IPS DF 6.9 (cell line): ENCODE results near the gene MEG3.
A peak's percentile ranks its signal among the peaks of the same experiment; 100 is the strongest.

Experiments
- DNase-seq: peaks from one replicate; pipeline ENCODE4 v3.0.0-alpha.2; 2013; ENCODE audit warnings: low read depth, low spot score
- H3K27ac ChIP-seq: one replicate; pipeline ENCODE4 v1.5.1; 2013; ENCODE audit warnings: low read length, control low read depth
- H3K27me3 ChIP-seq: 2 replicates; pipeline ENCODE4 v1.6.1; 2013; ENCODE audit warnings: mild to moderate bottlenecking, low read length; ENCODE audit not compliant: control insufficient read depth, insufficient read depth
- H3K36me3 ChIP-seq: 2 replicates; pipeline ENCODE4 v1.6.1; 2013; ENCODE audit warnings: low read length; ENCODE audit not compliant: control insufficient read depth, insufficient read depth
- H3K4me1 ChIP-seq: 2 replicates; pipeline ENCODE4 v1.6.1; 2013; ENCODE audit warnings: low read length; ENCODE audit not compliant: control insufficient read depth, insufficient read depth
- H3K4me3 ChIP-seq: 2 replicates; pipeline ENCODE4 v1.5.1; 2013; ENCODE audit warnings: mild to moderate bottlenecking, low read length
- H3K9me3 ChIP-seq: 2 replicates; pipeline ENCODE4 v1.6.1; 2013; ENCODE audit warnings: low read length, inconsistent platforms; ENCODE audit not compliant: control insufficient read depth, insufficient read depth
- WGBS: extraction: QIAGEN DNeasy Blood & Tissue Kit; methylation state at CpG from one replicate; pipeline ENCODE4 v1.1.7; 2013; ENCODE audit warnings: mixed read lengths, missing lambda C conversion rate; ENCODE audit not compliant: insufficient read length, insufficient coverage; 5-methylcytosine and 5-hydroxymethylcytosine counted together

Gene MEG3

DNA sequence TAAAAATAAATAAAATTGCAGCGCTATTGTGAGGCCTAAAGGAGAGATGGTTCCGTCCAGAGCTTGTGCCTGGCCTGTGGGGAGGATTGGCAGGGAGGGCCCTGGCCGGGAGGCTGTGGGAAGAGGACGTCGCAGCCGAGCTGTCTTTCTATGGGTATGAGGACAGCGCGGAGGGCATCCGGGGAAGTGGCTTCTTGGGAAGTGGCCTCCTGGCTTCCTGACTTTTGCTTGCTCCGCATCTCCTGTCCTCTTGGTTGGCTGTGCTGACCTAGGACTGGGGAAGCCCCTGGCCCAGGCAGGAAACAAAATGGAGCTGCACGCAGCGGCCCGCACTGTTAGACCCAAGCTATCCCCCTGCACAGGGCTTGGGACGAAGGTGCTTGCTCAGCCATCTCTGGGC lies 22.2 kb upstream of the MEG3 start:
- Histone ChIP-seq H3K36me3 (no peaks in the 10 kb centered on the region), H3K27ac (no peak overlapping the region), H3K4me1 (peaks cover 6% of the 10 kb centered on the region), H3K9me3 (peaks cover 3% of the 10 kb centered on the region), H3K4me3 (no peak overlapping the region), H3K27me3 (no peaks in the 10 kb centered on the region)
- no CpG with 5 or more reads among the region's 14 CpGs for WGBS
- DNase-seq, result no peak

DNA sequence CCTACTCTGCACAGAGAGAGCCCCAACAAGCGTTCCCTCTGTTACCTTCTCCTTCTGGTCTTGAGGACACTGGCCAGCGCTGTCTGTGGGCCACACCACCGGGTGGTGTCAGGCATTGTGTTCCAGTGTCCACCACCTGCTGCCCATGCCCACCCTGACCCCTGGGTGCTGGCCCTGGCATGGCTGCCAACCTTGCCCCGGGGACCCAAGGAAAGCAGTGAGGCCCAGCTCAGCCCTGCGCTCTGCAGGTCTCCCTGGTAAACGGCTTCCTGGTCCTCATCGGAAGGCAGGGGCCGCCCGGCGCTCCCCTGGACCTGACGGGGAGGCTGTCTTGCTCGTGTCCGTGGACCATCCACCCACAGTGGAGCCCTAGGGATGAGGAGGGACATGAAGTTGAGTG lies 21.8 kb upstream of the MEG3 start:
- DNase-seq, result no peak
- Histone ChIP-seq H3K4me3 (no peak overlapping the region), H3K36me3 (no peaks in the 10 kb centered on the region), H3K27ac (no peak overlapping the region), H3K4me1 (peaks cover 6% of the 10 kb centered on the region), H3K27me3 (no peaks in the 10 kb centered on the region), H3K9me3 (peaks cover 4% of the 10 kb centered on the region)
- WGBS, result no CpG with 5 or more reads among the region's 13 CpGs

DNA sequence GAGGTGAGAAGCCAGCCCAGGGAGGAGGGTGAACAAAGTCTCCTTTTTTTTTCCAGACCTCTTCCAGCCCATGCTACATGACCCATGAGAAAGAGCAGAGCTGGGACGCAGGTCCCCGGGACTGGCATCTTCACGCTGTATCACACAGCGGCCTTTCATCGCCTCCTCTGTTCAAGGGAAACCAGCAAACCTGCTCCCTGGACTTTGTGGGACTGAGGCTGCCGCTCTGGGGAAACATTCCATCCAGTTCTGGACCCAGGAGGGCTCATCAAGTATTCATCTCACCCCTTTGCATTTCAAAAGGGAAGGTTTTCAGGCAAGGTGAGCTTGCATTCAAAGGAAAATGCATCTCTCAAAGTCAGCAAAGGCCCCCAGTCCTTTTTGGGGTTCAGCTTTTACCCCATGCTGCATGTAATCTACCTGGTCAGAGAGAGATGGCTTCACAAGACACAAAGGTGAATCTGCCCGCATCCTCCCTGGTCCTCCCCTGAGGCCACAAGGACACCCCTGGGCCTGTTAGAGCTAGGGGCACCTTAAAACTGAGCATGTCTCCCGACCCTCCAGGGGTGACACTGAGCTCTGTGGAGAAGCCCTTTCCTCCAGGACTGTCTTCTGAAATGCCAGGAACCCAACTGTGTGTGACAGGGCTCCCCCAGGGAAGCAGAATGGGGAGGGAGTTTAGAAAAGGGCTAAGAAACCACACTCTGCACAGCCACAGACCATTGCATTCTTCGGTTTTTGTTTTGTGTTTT lies 21.2 kb upstream of the MEG3 start:
- H3K9me3 ChIP-seq, result peaks cover 4% of the 10 kb centered on the region
- no CpG with 5 or more reads among the region's 9 CpGs for WGBS
- H3K4me1 ChIP-seq, result peaks cover 6% of the 10 kb centered on the region
- DNase-seq, result peak; percentile 18
- no peak overlapping the region for H3K27ac ChIP-seq
- no peaks in the 10 kb centered on the region for H3K36me3 ChIP-seq
- H3K4me3 ChIP-seq, result no peak overlapping the region
- no peaks in the 10 kb centered on the region for H3K27me3 ChIP-seq

DNA sequence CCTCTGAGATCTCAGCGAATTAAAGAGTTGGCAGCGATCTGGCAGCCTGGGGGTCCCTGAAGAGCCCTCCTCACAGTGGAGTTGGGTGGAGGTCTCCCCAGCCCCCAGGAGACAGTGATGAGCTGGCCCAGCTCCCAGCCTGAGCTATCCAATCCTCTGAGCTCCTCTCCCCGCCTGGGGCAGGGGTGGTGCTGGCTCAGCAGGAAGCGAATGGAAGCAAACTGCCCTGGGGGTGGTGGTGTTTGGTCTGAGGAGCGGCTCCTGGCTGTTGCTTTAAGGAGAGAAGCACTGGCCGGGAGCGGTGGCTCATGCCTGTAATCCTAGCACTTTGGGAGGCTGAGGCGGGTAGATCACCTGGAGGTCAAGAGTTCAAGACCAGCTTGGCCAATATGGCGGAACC lies 19.5 kb upstream of the MEG3 start:
- Histone ChIP-seq H3K9me3 (peaks cover 12% of the 10 kb centered on the region), H3K27me3 (no peaks in the 10 kb centered on the region), H3K27ac (no peak overlapping the region), H3K4me1 (peaks cover 6% of the 10 kb centered on the region), H3K36me3 (no peaks in the 10 kb centered on the region), H3K4me3 (no peak overlapping the region)
- WGBS, result no CpG with 5 or more reads among the region's 9 CpGs
- no peak for DNase-seq

DNA sequence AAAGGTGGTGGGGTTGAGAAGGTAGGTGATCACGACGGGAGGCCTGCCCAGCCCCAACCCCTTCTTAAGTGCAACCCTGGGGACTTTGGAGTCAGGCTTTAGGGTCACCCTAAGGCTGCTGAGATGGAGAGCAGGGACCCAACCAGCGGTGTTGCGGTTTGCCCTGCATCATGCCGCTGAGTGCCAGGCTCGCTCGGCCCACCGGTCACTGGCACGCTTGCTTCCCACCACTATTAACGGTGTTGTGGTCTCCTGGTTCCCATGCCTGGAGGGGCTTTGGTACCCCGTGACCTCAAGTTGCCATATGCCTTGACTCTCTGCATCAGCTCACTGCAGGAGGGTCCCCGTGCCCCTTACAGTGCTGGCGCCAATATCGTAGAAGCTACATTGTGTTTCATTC lies 18.4 kb upstream of the MEG3 start:
- Histone ChIP-seq H3K36me3 (no peaks in the 10 kb centered on the region), H3K4me3 (no peak overlapping the region), H3K9me3 (peaks cover 12% of the 10 kb centered on the region), H3K27ac (no peak overlapping the region), H3K4me1 (peaks cover 6% of the 10 kb centered on the region), H3K27me3 (no peaks in the 10 kb centered on the region)
- no CpG with 5 or more reads among the region's 14 CpGs for whole genome bisulfite sequencing
- no peak for DNase-seq

DNA sequence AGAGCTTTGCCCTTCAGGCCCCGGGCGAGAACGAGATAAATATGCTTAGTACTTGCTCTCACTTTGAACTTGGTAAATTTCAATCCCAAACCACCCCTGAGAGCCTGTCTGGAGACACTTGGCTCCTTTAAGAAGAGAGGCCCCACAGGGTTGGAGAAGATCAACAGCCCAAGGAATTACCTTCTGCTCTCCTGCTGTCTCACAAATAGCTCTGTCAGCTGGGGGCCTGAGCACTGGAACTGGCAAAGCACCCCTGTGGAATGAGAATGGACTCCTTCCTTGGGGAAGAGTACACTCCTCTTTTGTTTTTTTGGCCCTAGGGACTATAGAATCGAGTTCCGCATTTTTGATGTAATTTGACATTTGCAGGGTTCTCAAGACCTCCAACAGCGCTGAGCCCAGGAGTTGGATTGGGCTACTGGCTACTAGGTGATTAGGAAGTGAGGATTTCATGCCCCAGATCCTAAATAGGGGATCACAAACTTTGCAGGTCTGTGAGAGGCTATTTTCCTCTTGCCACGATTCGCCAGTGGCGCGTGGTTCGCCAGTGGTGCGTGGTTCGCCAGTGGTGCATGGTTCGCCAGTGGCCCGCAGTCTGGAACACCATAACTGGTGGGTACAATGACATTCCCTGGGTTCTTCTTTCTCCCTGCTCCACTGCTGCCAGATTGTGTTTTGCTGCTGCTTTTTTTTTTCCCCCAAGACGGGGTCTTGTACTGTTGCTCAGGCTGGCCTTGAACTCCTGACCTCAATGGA lies 17.8 kb upstream of the MEG3 start:
- no peaks in the 10 kb centered on the region for H3K27me3 ChIP-seq
- H3K36me3 ChIP-seq, result no peaks in the 10 kb centered on the region
- no peak overlapping the region for H3K4me3 ChIP-seq
- H3K27ac ChIP-seq, result no peak overlapping the region
- H3K9me3 ChIP-seq, result peaks cover 12% of the 10 kb centered on the region
- WGBS, result no CpG with 5 or more reads among the region's 16 CpGs
- no peak for DNase-seq
- peaks cover 6% of the 10 kb centered on the region for H3K4me1 ChIP-seq

DNA sequence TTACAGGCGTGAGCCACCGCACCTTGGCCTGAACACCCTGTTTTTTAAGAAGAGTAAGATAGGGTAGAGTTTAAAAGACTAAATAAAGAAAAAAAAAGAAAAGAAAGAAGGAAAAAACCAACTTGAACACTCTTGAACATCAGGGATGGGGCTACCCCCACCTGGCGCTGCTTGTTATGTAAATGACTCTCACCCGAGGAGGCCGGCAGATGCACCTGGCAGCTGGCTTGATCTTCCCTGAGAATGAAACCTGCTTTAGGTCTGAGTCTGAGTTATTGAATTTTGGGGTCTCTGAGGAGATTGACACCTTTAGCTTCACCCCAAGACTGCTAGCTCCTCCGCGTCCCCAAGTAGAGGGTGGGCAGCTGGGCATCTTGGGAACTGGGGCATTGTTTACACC lies 15.5 kb upstream of the MEG3 start:
- no peak overlapping the region for H3K27ac ChIP-seq
- no peaks in the 10 kb centered on the region for H3K27me3 ChIP-seq
- WGBS, result no CpG with 5 or more reads among the region's 7 CpGs
- no peaks in the 10 kb centered on the region; the same call in 1 of the 2 replicates for H3K4me1 ChIP-seq
- no peak overlapping the region for H3K4me3 ChIP-seq
- no peaks in the 10 kb centered on the region for H3K36me3 ChIP-seq
- no peak for DNase-seq
- H3K9me3 ChIP-seq, result peaks cover 12% of the 10 kb centered on the region

DNA sequence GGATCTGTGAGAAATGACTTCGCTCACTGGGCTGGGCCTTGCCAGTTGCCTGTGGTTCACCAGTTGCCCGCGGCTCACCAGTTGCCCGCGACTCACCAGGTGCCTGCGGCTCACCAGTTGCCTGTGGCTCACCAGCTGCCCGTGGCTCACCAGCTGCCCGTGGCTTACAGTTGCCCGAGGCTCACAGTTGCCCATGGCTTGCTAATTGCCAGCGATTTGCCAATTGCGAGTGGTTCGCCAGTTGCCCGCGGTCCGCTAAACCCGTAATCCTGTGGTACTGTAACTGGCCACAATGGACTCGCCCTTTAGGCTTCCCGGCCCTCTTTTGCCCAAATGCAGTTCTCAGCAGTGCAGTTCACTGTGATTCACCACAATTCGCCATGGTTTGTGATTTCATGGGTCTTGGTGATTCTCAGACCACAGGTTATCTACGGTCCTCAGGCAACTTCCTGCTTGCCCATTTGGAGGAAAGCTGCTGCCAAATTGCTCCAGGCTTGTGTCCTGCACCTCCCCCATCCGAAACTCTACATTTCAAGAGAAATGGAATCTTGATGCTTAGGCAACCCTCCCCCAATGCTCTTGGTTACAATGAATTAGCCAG lies 15.0 kb upstream of the MEG3 start:
- no peaks in the 10 kb centered on the region for H3K36me3 ChIP-seq
- no CpG with 5 or more reads among the region's 21 CpGs for WGBS

DNA sequence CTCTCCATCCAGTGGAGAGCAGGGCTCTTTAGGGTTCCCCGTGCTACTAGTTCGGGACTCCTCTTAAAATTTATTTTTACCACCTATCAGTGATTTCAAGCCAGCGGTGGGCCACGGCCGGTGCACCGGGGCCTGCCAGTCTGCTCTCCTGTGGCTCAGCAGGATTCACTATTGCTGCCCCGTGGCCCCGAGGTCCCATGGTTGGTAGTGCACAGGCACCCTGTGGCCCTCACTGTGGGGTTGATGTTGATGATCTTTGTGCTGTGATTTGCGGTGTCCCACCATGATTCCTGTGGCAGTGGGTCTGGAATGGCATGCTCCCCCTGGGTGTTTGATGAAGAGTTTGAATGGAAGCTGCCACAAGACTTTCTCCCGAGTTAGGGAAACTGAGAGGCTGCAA lies 12.6 kb upstream of the MEG3 start:
- no peak for DNase-seq
- Histone ChIP-seq H3K4me1 (peaks cover 6% of the 10 kb centered on the region; the same call in 1 of the 2 replicates), H3K27ac (no peak overlapping the region), H3K9me3 (peaks cover 12% of the 10 kb centered on the region), H3K27me3 (no peaks in the 10 kb centered on the region), H3K4me3 (no peak overlapping the region), H3K36me3 (no peaks in the 10 kb centered on the region)
- WGBS, result no CpG with 5 or more reads among the region's 10 CpGs

More for the DNA sequence above, 15.0 kb upstream of the MEG3 start:
- Histone ChIP-seq H3K4me1 (no peaks in the 10 kb centered on the region; the same call in 1 of the 2 replicates), H3K27ac (no peak overlapping the region), H3K4me3 (no peak overlapping the region), H3K27me3 (no peaks in the 10 kb centered on the region), H3K9me3 (peaks cover 12% of the 10 kb centered on the region)
- no peak for DNase-seq

DNA sequence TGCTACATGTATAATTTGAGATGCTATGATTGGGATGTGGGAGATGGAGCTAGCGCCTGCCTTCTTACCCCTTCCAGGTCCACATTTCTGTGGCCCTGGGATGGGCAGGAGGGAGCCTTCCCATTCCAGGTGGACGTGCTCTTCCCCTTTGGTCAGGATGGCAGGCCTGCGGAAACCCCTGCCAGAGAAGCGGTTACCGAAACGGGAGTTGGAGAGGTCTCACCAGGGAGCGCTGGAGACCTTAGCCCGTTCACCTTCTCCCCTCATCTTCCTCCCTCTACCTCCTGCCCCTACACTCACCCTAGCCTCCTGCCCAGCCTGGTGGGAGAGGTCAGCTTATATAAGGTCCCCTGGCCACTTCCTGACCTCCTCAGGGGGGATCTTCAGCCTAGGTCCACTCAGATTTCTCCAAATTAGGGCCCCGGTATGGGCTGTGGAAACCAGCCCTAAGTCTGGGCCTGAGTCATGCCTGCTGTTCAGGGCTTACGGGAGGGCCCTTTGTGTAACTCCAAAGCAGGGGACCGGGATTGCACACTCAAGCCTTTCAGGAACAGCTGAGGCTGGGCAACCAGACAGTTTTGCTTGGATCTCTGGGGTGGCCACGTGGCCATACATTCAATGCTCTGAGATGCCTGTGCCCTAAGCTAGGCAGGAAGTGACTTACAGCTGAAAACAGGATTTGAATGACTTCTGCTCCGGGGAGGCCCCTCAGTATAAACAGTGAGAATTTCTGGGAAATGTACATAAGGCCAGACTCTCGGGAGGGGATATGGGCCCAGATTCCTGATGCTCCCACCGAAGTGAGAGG lies 10.2 kb upstream of the MEG3 start:
- H3K27ac ChIP-seq, result no peak overlapping the region
- DNase-seq, result no peak
- H3K36me3 ChIP-seq, result no peaks in the 10 kb centered on the region
- no CpG with 5 or more reads among the region's 15 CpGs for WGBS
- H3K9me3 ChIP-seq, result peaks cover 5% of the 10 kb centered on the region; the same call in 1 of the 2 replicates
- no peaks in the 10 kb centered on the region for H3K27me3 ChIP-seq
- peaks cover 6% of the 10 kb centered on the region; the same call in 1 of the 2 replicates for H3K4me1 ChIP-seq
- no peak overlapping the region for H3K4me3 ChIP-seq
